Measurements from ENCODE around the gene CYP21A2. TPM values are rescaled to one million over a fixed set of nuclear protein-coding genes. Genes with fewer than 3 reads are reported as not detected.
"Not testable (repeated sequence)": the region's sequence is repeated elsewhere in the genome, so short reads cannot be mapped to it uniquely, and the experiment has no call there.

The CYP21A2 gene
- total RNA-seq, 2 experiments from 2014 or later = not detected

GRCh38 chr6:32049736-32050135 lies 11.5 kb downstream of the CYP21A2 start:
- H4K20me1 ChIP-seq (ENCODE audit: insufficient read depth, low read length); H3K79me2 ChIP-seq (ENCODE audit: insufficient read depth, low read depth, low read length); H3K36me3 ChIP-seq (ENCODE audit: insufficient read depth, low read length); H3K27ac ChIP-seq (ENCODE audit: low read depth, low read length, poor library complexity, severe bottlenecking); H2AFZ ChIP-seq (ENCODE audit: low read length); POLR2A ChIA-PET; H3K4me1 ChIP-seq (ENCODE audit: insufficient read depth, low read length, poor library complexity, severe bottlenecking); DNase-seq (ENCODE audit: low spot score); BruUV-seq (replicated peaks); H3K4me2 ChIP-seq (ENCODE audit: low read length); intact Hi-C loops (cut with micrococcal nuclease; ENCODE audit: unreplicated experiment); H3K9me3 ChIP-seq (ENCODE audit: low read length); H3K9me2 ChIP-seq (ENCODE audit: insufficient read depth, low read length); H3K4me3 ChIP-seq (ENCODE audit: low read depth, low read length, poor library complexity, severe bottlenecking): not testable (repeated sequence)
- CTCF ChIA-PET (ENCODE audit: unreplicated experiment) = interaction anchor here (0.6 kb wide), 1 partner anchor 356 kb away, joined by 3 read pairs; no protein-coding TSS in a partner anchor

- H3K4me3 ChIP-seq (ENCODE audit: low read depth, low read length, poor library complexity, severe bottlenecking) = no peak overlapping the region
- H3K4me2 ChIP-seq (ENCODE audit: low read length) = no peak overlapping the region
- H3K9me3 ChIP-seq (ENCODE audit: low read length) = no peaks in the 10 kb centered on the region
- no peaks in the 10 kb centered on the region for H3K79me2 ChIP-seq (ENCODE audit: insufficient read depth, low read depth, low read length)
- no peaks in the 10 kb centered on the region for H3K4me1 ChIP-seq (ENCODE audit: insufficient read depth, low read length, poor library complexity, severe bottlenecking)
- H2AFZ ChIP-seq (ENCODE audit: low read length) = no peak overlapping the region
- ChIA-PET CTCF (ENCODE audit: unreplicated experiment) (no interaction called here), POLR2A (no interaction called here)
- intact Hi-C loops (cut with micrococcal nuclease; ENCODE audit: unreplicated experiment) = no loop called here
- no peaks in the 10 kb centered on the region for H3K36me3 ChIP-seq (ENCODE audit: insufficient read depth, low read length)
- BruUV-seq (replicated peaks) = no TSS peak
- no peak for DNase-seq (ENCODE audit: low spot score)
- H4K20me1 ChIP-seq (ENCODE audit: insufficient read depth, low read length) = no peaks in the 10 kb centered on the region
- H3K27ac ChIP-seq (ENCODE audit: low read depth, low read length, poor library complexity, severe bottlenecking) = no peak overlapping the region
- TF ChIP-seq EZH2phosphoT487 (IDR thresholded peaks at IDR 0.05; ENCODE audit: borderline replicate concordance, low read depth, low read length) = no peak
- TF ChIP-seq CTCF (conservative IDR thresholded peaks at IDR 0.05; ENCODE audit: low read length) = no peak
- no peaks in the 10 kb centered on the region for H3K9me2 ChIP-seq (ENCODE audit: insufficient read depth, low read length)
Observed at GRCh38 chr6:32050562-32050961, 12.3 kb downstream of the CYP21A2 start.

GRCh38 chr6:32052626-32053025 lies 14.4 kb downstream of the CYP21A2 start:
- BruUV-seq (replicated peaks); H3K4me3 ChIP-seq (ENCODE audit: low read depth, low read length, poor library complexity, severe bottlenecking); H3K36me3 ChIP-seq (ENCODE audit: insufficient read depth, low read length); H3K79me2 ChIP-seq (ENCODE audit: insufficient read depth, low read depth, low read length); DNase-seq (ENCODE audit: low spot score); H3K9me2 ChIP-seq (ENCODE audit: insufficient read depth, low read length); H4K20me1 ChIP-seq (ENCODE audit: insufficient read depth, low read length); H3K4me1 ChIP-seq (ENCODE audit: insufficient read depth, low read length, poor library complexity, severe bottlenecking); H3K27ac ChIP-seq (ENCODE audit: low read depth, low read length, poor library complexity, severe bottlenecking); intact Hi-C loops (cut with micrococcal nuclease; ENCODE audit: unreplicated experiment); POLR2A ChIA-PET; CTCF ChIA-PET (ENCODE audit: unreplicated experiment); H2AFZ ChIP-seq (ENCODE audit: low read length); H3K4me2 ChIP-seq (ENCODE audit: low read length); H3K9me3 ChIP-seq (ENCODE audit: low read length): not testable (repeated sequence)

DNA sequence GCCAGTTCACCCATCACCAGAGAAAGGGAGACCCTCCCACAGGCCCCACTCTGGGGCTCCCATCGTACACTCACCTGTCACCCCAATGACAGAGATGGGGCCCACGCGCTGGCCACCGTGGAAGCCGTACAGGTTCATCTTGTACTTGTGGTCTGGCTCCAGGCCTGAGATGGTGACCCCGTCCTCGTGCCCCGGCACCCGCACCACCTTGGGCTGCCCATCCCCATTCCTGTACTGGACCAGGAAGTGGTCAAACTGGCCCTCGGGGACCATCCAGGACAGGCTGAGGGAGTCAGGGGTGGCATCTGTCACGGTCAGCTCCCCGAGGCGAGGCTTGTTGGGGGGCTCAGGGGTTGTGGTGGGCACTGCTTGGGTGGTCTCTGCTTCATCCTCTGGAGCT lies 15.1 kb downstream of the CYP21A2 start:
- H3K9me3 ChIP-seq (ENCODE audit: low read length); intact Hi-C loops (cut with micrococcal nuclease; ENCODE audit: unreplicated experiment); H3K36me3 ChIP-seq (ENCODE audit: insufficient read depth, low read length); CTCF ChIA-PET (ENCODE audit: unreplicated experiment); H2AFZ ChIP-seq (ENCODE audit: low read length); DNase-seq (ENCODE audit: low spot score); H3K4me3 ChIP-seq (ENCODE audit: low read depth, low read length, poor library complexity, severe bottlenecking); H3K79me2 ChIP-seq (ENCODE audit: insufficient read depth, low read depth, low read length); H3K9me2 ChIP-seq (ENCODE audit: insufficient read depth, low read length); H4K20me1 ChIP-seq (ENCODE audit: insufficient read depth, low read length); H3K27ac ChIP-seq (ENCODE audit: low read depth, low read length, poor library complexity, severe bottlenecking); H3K4me1 ChIP-seq (ENCODE audit: insufficient read depth, low read length, poor library complexity, severe bottlenecking); BruUV-seq (replicated peaks); H3K4me2 ChIP-seq (ENCODE audit: low read length); POLR2A ChIA-PET: not testable (repeated sequence)

DNA sequence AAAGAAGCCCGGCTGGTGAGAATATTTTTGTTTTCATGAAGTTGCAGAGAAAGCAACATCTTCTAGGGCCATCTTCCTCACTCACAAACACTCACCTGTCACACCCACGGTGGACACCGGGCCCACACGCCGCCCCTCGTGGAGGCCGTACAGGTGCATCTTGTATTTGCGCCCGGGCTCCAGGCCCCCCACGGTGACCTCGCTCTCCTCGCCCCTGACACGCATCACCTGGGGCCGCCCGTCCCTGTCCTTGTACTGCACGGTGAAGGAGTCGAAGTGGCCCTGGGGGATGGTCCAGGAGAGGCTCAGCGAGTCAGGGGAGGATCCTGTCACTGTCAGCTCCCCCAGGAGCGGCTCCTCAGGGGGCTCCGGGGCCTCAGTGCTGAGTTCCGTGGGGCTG lies 17.5 kb downstream of the CYP21A2 start:
- H3K9me3 ChIP-seq (ENCODE audit: low read length); POLR2A ChIA-PET; DNase-seq (ENCODE audit: low spot score); H3K4me1 ChIP-seq (ENCODE audit: insufficient read depth, low read length, poor library complexity, severe bottlenecking); intact Hi-C loops (cut with micrococcal nuclease; ENCODE audit: unreplicated experiment); H3K4me2 ChIP-seq (ENCODE audit: low read length); H3K36me3 ChIP-seq (ENCODE audit: insufficient read depth, low read length); H2AFZ ChIP-seq (ENCODE audit: low read length); BruUV-seq (replicated peaks); H3K9me2 ChIP-seq (ENCODE audit: insufficient read depth, low read length); H4K20me1 ChIP-seq (ENCODE audit: insufficient read depth, low read length); CTCF ChIA-PET (ENCODE audit: unreplicated experiment); H3K4me3 ChIP-seq (ENCODE audit: low read depth, low read length, poor library complexity, severe bottlenecking); H3K27ac ChIP-seq (ENCODE audit: low read depth, low read length, poor library complexity, severe bottlenecking); H3K79me2 ChIP-seq (ENCODE audit: insufficient read depth, low read depth, low read length): not testable (repeated sequence)

Measured in OCI-LY7 (cell line).